HepG2 (cell line): ENCODE data around the gene APOL5. TPM values are rescaled to one million over a fixed set of nuclear protein-coding genes. Genes with fewer than 3 reads are reported as not detected.

ENCODE experiments used
- ATAC-seq: fragments of 200-7000 bp; cut with Tn5 transposase; 3 replicates; pipeline ENCODE4 v1.9.1; 2020; ENCODE audit warnings: mild to moderate bottlenecking, moderate library complexity
- BruUV-seq: library from RNA; stranded (reverse); fragments of 400-500 nt; replicated peaks from 2 replicates; lab custom pipeline; 2021; lab: Mats Ljungman, UMichigan
- CTCF ChIA-PET: fragments of 300-600 bp; formaldehyde crosslinking; extraction: SDS; loops from one replicate; lab custom pipeline; 2021; ENCODE audit warnings: low total read pairs, inconsistent platforms, low intra/inter-chr PET ratio; lab: Yijun Ruan, JAX
- POLR2A ChIA-PET: fragments of 350-600 bp; sonication (Branson Sonifier 250); formaldehyde crosslinking; loops from one replicate; lab custom pipeline; 2020; ENCODE audit warnings: antibody characterized with exemption, inconsistent platforms; lab: Yijun Ruan, JAX
- DNase-seq: peaks from one replicate; pipeline ENCODE4 v3.0.0-alpha.2; 2015; ENCODE audit warnings: low spot score
- FAIRE-seq: peaks from 3 replicates; lab custom pipeline; 2011; peaks lifted over from hg19 to GRCh38; lab: Jason Lieb, UNC
- H2AFZ ChIP-seq: one replicate; pipeline ENCODE4 v1.6.1; 2011; ENCODE audit warnings: low read length, inconsistent platforms
- H3K27ac ChIP-seq: fragments of 300-600 bp; 3 replicates; pipeline ENCODE4 v1.8.0; 2011; ENCODE audit warnings: mixed run types, mild to moderate bottlenecking, mixed read lengths, low read length, inconsistent platforms; ENCODE audit not compliant: insufficient read depth; ENCODE audit errors: extremely low read length
- H3K27me3 ChIP-seq, 2 experiments: fragments of 200-600 bp in 1 of 2; 2 replicates in 1 of 2; 3 replicates in 1 of 2; pipeline versions ENCODE4 v1.6.0 to v1.8.0; 2011; ENCODE audit warnings: low read length in 2 of 2, mild to moderate bottlenecking in 2 of 2, moderate library complexity in 2 of 2, inconsistent platforms in 1 of 2; ENCODE audit not compliant: insufficient read depth in 2 of 2, control insufficient read depth in 1 of 2
- H3K36me3 ChIP-seq, 2 experiments: fragments of 200-600 bp in 1 of 2; replicated peaks in 1 of 2; 2 replicates in 1 of 2; 3 replicates in 1 of 2; pipeline versions ENCODE4 v1.5.1 to v1.8.0; 2011; ENCODE audit warnings: low read length in 2 of 2, inconsistent platforms in 1 of 2; ENCODE audit not compliant: insufficient read depth in 2 of 2, control insufficient read depth in 1 of 2
- H3K4me1 ChIP-seq: 2 replicates; pipeline ENCODE4 v1.5.1; 2012; ENCODE audit warnings: low read length, inconsistent platforms; ENCODE audit not compliant: insufficient read depth
- H3K4me2 ChIP-seq: 2 replicates; pipeline ENCODE4 v1.6.0; 2011; ENCODE audit warnings: low read depth, low read length, inconsistent platforms
- H3K4me3 ChIP-seq, 3 experiments: fragments of 200-600 bp in 1 of 3; sonication (generic), shearing (Covaris generic) in 1 of 3; replicated peaks in 1 of 3; 2 replicates each; pipeline ENCODE4 v1.5.1; 2011 to 2016; ENCODE audit warnings: low read length in 3 of 3, inconsistent platforms in 2 of 3, low read depth in 2 of 3, mild to moderate bottlenecking in 2 of 3, control low read depth in 1 of 3, mixed read lengths in 1 of 3; ENCODE audit not compliant: insufficient read depth in 1 of 3
- H3K79me2 ChIP-seq: one replicate; pipeline ENCODE4 v1.6.1; 2011; ENCODE audit warnings: low read length, inconsistent platforms; ENCODE audit not compliant: insufficient read depth
- H3K9ac ChIP-seq: 2 replicates; pipeline ENCODE4 v1.6.0; 2011; ENCODE audit warnings: mild to moderate bottlenecking, low read depth, low read length, inconsistent platforms; ENCODE audit not compliant: insufficient read depth
- H3K9me3 ChIP-seq: 2 replicates; pipeline ENCODE4 v1.5.1; 2012; ENCODE audit warnings: mild to moderate bottlenecking, low read length
- H4K20me1 ChIP-seq: 2 replicates; pipeline ENCODE4 v1.6.0; 2011; ENCODE audit warnings: inconsistent platforms, mild to moderate bottlenecking, low read length, moderate library complexity; ENCODE audit not compliant: insufficient read depth
- POLR2AphosphoS5 ChIP-seq: IDR thresholded peaks from 2 replicates; pipeline ENCODE4 v1.6.1; 2012; ENCODE audit warnings: low read depth, low read length
- ZNF101 ChIP-seq: sonication (generic); formaldehyde crosslinking; IDR thresholded peaks from 2 replicates; pipeline ENCODE4 v1.4.0; 2020; ENCODE audit warnings: mild to moderate bottlenecking, low read depth, missing genetic modification reagents, borderline replicate concordance
- ZNF75D ChIP-seq: sonication (generic); formaldehyde crosslinking; IDR thresholded peaks from 2 replicates; pipeline ENCODE4 v1.8.1; 2023; ENCODE audit warnings: missing genetic modification reagents, mild to moderate bottlenecking, borderline replicate concordance
- ZNF772 ChIP-seq: sonication (generic); formaldehyde crosslinking; IDR thresholded peaks from 2 replicates; pipeline ENCODE4 v1.5.0; 2020; ENCODE audit warnings: mild to moderate bottlenecking, missing genetic modification reagents
- WGBS: methylation state at CpG from one replicate; pipeline ENCODE4 v1.1.6; 2017; ENCODE audit warnings: low lambda C conversion rate; 5-methylcytosine and 5-hydroxymethylcytosine counted together
- in situ Hi-C: cut with HindIII; loops from 2 replicates; pipeline ENCODE4 v1.10.0; 2017; ENCODE audit warnings: low pct_unique_long_range_greater_than_20kb; ENCODE audit not compliant: extremely low pct_ligation_motif_present
- intact Hi-C: fragments of 100-400 bp; cut with micrococcal nuclease; formaldehyde crosslinking; loops from one replicate; pipeline ENCODE4 v1.10.0; 2022; ENCODE audit not compliant: unreplicated experiment
- polyA plus RNA-seq, 8 experiments: library from polyadenylated mRNA; depleted of rRNA in 3 of 8; stranded (reverse) in 7 of 8; unstranded in 1 of 8; fragments of >200 nt; fragmentation: Illumina TruSeq in 4 of 8; extraction: Trizol in 4 of 8; gene quantifications; 2 replicates each; pipeline versions ENCODE4 v1.2.1 to v1.2.3, GENCODE V29; 2011 to 2016; ENCODE audit warnings: low read depth in 4 of 8, missing spikeins in 1 of 8, mixed read lengths in 1 of 8; ENCODE audit not compliant: insufficient read depth in 1 of 8
- total RNA-seq, 5 experiments: library from RNA; depleted of rRNA; stranded (reverse); fragments of >200 nt; fragmentation: Illumina TruSeq; extraction: Trizol; gene quantifications; 2 replicates each; pipeline ENCODE4 v1.2.3, GENCODE V29; 2016; ENCODE audit warnings: low read depth in 1 of 5
- TF ChIP-seq, protein P1 (sequence below): IDR thresholded peaks from 2 replicates; pipeline ENCODE4 v1.6.1; 2016; ENCODE audit warnings: missing biosample characterization, missing genetic modification reagents, low read depth
- TF ChIP-seq, protein P2 (sequence below): sonication (generic); formaldehyde crosslinking; conservative IDR thresholded peaks from 2 replicates; pipeline ENCODE4 v1.4.0; 2020; ENCODE audit warnings: missing genetic modification reagents
- TF ChIP-seq, protein P3 (sequence below): sonication (generic); formaldehyde crosslinking; IDR thresholded peaks from 2 replicates; pipeline ENCODE4 v1.5.1; 2020; ENCODE audit warnings: missing genetic modification reagents, mild to moderate bottlenecking, borderline replicate concordance

The APOL5 gene
- total and polyA plus RNA-seq, 2 of the 13 experiments (the other 11 are each of a cell fraction or from before 2014, with no cell fraction given) = not detected

DNA sequence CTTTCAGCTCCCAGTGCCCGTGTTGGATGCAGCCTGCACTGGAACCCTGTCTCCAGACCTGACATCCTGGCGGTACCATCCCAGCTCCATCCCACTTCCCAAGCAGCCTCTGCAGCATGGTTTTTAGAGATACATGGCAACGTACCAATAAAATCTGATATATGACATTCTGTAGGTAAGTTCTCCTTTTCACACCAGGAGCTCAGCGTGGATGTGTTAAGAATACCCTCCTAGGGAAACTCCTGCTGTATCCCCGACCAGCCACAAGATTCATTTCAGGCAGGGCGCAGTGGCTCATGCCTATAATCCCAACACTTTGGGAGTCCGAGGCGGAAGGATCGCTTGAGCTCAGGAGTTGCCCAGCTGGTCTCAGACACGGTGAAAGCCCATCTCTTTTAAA is 15.4 kb downstream of the APOL5 start:
- Histone ChIP-seq H4K20me1 (no peaks in the 10 kb centered on the region), H3K27me3 (peaks cover 0 to 12% of the 10 kb centered on the region in 2 experiments; a peak in 1 of 5 replicates), H3K36me3 (no peaks in the 10 kb centered on the region), H2AFZ (no peak overlapping the region), H3K79me2 (no peaks in the 10 kb centered on the region), H3K4me3 (no peak overlapping the region), H3K9ac (no peak overlapping the region), H3K4me1 (peaks cover 8% of the 10 kb centered on the region; the same call in 1 of the 2 replicates), H3K9me3 (no peaks in the 10 kb centered on the region), H3K27ac (no peak overlapping the region), H3K4me2 (no peak overlapping the region)
- TF ChIP-seq, protein P1, sequence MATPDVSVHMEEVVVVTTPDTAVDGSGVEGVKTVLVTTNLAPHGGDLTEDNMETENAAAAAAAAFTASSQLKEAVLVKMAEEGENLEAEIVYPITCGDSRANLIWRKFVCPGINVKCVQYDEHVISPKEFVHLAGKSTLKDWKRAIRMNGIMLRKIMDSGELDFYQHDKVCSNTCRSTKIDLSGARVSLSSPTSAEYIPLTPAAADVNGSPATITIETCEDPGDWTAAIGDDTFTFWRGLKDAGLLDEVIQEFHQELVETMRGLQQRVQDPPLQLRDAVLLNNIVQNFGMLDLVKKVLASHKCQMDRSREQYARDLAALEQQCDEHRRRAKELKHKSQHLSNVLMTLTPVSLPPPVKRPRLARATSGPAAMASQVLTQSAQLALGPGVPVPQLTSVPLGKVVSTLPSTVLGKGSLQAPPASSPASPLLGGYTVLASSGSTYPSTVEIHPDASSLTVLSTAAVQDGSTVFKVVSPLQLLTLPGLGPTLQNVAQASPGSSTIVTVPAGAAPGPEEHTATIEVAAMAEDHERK (CRISPR knock-in tag) = no peak
- TF ChIP-seq ZNF101 (CRISPR knock-in tag) (no peak), ZNF75D (CRISPR knock-in tag) (no peak)
- FAIRE-seq (no peak), DNase-seq (no peak), ATAC-seq (no peak)
- BruUV-seq = no TSS peak
- ChIA-PET CTCF (no interaction called here), POLR2A (interaction anchor here (1.2 kb wide), 1 partner anchor 102 kb away, joined by 3 read pairs; no protein-coding TSS in a partner anchor)
- intact Hi-C loops (no loop called here), in situ Hi-C loops (loop anchor here (10.0 to 25.0 kb wide), 3 partner anchors 98 to 379 kb away; no protein-coding TSS in a partner anchor)
- WGBS = 41% methylated on average over 4 of the region's 10 CpGs

DNA sequence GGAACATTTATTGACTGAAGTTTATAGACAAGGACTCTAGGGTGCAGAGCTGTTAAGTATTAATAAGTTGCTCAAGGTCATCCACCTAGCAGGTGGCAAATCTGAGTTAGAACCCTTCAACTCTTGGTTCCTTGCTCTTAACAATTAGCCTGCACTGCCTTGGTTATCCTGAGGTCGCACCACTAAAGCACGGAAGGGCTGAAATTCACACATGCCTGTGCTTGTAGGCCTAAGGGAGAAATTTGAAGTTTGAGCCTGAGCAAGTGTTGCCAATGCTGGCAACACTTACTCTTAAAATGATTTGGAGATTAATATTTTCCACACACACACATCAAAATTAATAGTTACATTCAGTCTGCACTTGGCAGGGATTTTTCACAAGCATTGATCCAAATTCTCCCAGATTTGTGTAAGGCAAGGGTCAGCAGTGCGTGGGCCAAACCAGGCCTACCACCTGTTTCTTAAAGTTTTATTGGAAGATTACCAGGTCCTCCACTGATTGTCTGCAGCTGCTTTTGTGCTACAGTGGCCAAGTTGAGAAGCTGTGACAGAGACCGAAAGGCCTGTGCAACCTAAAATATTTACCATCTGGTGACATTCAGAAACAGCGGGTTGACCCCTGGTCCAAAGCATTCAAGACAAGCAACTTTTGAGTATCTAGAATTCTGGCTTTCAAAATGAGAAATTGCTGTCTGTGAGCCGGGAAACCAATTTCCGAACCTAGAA is 16.3 kb downstream of the APOL5 start:
- DNase-seq (no peak), ATAC-seq (peak; percentile 48), FAIRE-seq (peak; percentile 12)
- Histone ChIP-seq H3K79me2 (no peaks in the 10 kb centered on the region), H3K4me3 (no peak overlapping the region), H3K27me3 (peaks cover 0 to 12% of the 10 kb centered on the region in 2 experiments; a peak in 1 of 5 replicates), H2AFZ (no peak overlapping the region), H3K36me3 (no peaks in the 10 kb centered on the region), H3K9ac (no peak overlapping the region), H3K9me3 (no peaks in the 10 kb centered on the region), H3K4me2 (no peak overlapping the region), H4K20me1 (no peaks in the 10 kb centered on the region), H3K27ac (no peak overlapping the region), H3K4me1 (peaks cover 8% of the 10 kb centered on the region; the same call in 1 of the 2 replicates)
- ChIA-PET POLR2A (interaction anchor here (1.2 kb wide), 1 partner anchor 103 kb away, joined by 3 read pairs; no protein-coding TSS in a partner anchor), CTCF (no interaction called here)
- in situ Hi-C loops (loop anchor here (10.0 to 25.0 kb wide), 3 partner anchors 99 to 378 kb away; no protein-coding TSS in a partner anchor), intact Hi-C loops (no loop called here)
- WGBS = 44% methylated on average over 6 of the region's 7 CpGs
- no TSS peak for BruUV-seq
- TF ChIP-seq, protein P2, sequence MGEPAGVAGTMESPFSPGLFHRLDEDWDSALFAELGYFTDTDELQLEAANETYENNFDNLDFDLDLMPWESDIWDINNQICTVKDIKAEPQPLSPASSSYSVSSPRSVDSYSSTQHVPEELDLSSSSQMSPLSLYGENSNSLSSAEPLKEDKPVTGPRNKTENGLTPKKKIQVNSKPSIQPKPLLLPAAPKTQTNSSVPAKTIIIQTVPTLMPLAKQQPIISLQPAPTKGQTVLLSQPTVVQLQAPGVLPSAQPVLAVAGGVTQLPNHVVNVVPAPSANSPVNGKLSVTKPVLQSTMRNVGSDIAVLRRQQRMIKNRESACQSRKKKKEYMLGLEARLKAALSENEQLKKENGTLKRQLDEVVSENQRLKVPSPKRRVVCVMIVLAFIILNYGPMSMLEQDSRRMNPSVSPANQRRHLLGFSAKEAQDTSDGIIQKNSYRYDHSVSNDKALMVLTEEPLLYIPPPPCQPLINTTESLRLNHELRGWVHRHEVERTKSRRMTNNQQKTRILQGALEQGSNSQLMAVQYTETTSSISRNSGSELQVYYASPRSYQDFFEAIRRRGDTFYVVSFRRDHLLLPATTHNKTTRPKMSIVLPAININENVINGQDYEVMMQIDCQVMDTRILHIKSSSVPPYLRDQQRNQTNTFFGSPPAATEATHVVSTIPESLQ (CRISPR knock-in tag) = no peak
- no peak for TF ChIP-seq ZNF772 (CRISPR knock-in tag)
- TF ChIP-seq POLR2AphosphoS5 = no peak
- TF ChIP-seq, protein P3, sequence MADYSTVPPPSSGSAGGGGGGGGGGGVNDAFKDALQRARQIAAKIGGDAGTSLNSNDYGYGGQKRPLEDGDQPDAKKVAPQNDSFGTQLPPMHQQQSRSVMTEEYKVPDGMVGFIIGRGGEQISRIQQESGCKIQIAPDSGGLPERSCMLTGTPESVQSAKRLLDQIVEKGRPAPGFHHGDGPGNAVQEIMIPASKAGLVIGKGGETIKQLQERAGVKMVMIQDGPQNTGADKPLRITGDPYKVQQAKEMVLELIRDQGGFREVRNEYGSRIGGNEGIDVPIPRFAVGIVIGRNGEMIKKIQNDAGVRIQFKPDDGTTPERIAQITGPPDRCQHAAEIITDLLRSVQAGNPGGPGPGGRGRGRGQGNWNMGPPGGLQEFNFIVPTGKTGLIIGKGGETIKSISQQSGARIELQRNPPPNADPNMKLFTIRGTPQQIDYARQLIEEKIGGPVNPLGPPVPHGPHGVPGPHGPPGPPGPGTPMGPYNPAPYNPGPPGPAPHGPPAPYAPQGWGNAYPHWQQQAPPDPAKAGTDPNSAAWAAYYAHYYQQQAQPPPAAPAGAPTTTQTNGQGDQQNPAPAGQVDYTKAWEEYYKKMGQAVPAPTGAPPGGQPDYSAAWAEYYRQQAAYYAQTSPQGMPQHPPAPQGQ (CRISPR knock-in tag) = no peak
